CD4-positive, alpha-beta T cell treated with Interferon gamma for 1 hour (primary cell): ENCODE results near the gene GRAMD4.
"Not testable (repeated sequence)": the region's sequence is repeated elsewhere in the genome, so short reads cannot be mapped to it uniquely, and the experiment has no call there.

Experiments
- DNase-seq: peaks from one replicate; pipeline ENCODE4 v3.0.0-alpha.2; 2020

The GRAMD4 gene

GRCh38 chr22:46639843-46640242, 19.7 kb downstream of the GRAMD4 start:
- DNase-seq: no peak

DNA sequence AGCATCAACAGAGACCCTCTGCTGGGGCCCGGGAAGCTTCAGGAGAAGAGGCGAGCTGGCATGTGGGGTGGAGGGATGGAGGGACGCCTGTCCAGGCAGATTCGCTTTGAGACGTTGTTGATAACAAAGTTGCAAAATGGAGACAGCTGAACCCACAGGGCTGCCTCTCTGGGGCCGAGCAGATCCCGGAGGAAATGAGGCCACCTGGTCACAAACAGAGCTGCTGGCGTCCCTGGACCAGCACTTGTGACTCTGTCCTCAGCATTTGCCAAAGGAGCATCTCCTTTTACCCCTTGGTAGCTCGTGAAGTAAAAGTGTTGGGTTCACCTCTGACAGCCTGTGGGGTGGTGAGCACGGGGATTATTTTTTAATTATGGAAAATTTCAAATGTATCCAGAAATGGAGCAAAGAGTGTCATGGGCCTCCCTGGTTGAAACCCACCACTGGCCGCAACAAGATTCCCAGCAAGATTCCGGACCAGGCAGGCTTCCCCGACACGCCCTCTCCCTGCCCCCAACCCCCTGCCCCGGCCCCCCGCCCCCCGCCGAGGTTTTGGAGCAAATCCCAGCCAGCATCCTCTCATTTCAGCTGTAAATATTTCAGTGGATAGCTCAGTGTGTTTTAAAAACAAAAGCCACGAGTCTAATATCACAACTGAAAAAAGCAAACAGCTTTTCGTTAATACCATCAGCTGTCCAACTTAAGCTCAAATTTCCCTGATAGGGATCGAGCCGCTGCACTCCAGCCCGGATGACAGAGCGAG, 20.3 kb downstream of the GRAMD4 start:
- no peak for DNase-seq

DNA sequence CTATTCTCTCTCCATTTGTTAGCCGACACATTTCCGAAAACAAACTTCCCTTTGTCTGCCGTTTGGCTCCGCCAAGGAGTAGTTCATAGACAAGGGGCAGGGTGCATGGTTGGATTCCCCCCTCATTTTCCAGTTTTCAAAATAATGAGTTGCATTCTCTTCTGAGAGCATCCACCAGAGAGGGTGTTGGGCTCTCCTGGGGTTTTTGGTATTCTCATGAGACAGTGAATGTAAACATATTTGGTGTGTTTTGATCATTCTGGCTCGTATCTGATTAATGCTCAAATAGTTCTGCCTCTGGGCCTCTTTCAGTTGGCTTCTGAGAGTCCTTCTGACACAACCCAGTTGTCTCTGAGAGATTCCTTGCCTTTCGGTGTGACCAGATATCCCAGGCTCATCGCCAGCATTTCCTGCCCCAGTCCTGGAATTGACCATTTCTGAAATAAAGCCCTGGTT, 21.7 kb downstream of the GRAMD4 start:
- DNase-seq: no peak

GRCh38 chr22:46642840-46643480, 22.8 kb downstream of the GRAMD4 start:
- DNase-seq: not testable (repeated sequence)

- no peak for DNase-seq
Observed at GRCh38 chr22:46646531-46647215, 26.5 kb downstream of the GRAMD4 start.

DNA sequence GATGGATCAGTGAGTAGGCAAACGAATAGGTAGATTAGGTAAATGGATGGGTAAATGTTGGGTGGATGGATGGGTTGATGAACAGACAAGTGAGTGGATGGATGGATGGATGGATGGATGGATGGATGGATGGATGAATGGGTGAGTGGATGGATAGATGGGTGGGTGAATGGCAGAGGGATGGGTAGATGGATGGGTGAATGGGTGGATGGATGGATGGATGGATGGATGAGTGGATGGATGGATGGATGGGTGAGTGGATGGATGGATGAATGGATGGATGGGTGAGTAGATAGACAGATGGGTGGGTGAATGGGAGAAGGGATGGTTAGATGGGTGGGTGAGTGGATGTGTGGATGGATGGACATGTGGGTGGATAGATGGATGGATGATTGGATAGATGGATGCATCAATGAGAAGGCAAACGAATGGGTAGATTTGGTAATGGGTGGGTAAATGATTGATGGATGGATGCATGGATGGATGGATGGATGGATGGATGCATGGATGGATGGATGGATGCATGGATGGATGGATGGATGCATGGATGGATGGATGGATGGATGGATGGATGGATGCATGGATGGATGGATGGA, 28.1 kb downstream of the GRAMD4 start:
- DNase-seq: not testable (repeated sequence)

- no peak for DNase-seq
Observed at GRCh38 chr22:46649141-46650077, 29.2 kb downstream of the GRAMD4 start.

- no peak for DNase-seq
Observed at GRCh38 chr22:46650078-46650810, 30.1 kb downstream of the GRAMD4 start.

DNA sequence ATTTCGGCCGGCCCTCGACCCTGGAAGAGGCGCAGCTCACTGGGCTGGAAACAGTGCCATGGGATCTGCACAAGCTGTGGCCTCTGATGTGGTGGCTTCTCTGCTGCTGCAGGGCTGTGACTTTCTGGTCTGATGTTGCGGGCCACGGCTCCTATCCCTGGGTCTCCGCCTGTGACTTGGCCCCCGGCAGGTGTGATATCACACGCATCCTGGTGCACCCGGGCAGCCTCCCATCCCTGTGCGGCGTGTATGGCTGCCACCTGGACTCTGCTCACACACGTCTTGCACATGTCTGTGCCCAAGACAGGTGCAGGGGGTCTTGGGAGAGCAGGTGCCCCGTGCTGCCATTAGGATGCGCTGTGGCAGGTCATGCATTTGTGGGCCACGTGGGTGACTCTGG, 31.1 kb downstream of the GRAMD4 start:
- DNase-seq: no peak

GRCh38 chr22:46652081-46652846, 32.1 kb downstream of the GRAMD4 start:
- no peak for DNase-seq

DNA sequence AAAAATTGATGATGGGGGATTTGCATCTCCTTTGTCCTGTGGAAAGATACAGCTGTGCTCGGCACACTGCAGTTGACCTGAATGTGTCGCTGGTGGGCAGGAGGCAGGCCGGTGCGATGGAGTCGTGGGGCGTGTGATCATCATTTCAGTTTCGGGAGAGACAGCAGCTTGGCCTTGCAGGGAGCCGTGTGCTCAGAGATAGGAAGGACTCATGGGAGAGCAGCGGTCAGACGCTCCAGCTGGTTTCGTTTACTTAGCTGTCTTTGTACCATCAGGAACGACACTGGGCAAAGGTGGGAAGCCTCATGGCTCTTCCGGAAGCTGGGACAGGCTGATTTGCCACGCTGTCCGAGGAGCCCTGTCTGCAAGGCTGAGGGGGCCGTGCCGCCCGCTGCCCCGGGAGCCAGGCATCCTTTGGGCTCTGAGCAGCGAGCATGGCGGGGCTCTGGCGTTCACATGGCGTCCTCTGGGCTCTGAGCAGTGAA, 32.7 kb downstream of the GRAMD4 start:
- no peak for DNase-seq

DNA sequence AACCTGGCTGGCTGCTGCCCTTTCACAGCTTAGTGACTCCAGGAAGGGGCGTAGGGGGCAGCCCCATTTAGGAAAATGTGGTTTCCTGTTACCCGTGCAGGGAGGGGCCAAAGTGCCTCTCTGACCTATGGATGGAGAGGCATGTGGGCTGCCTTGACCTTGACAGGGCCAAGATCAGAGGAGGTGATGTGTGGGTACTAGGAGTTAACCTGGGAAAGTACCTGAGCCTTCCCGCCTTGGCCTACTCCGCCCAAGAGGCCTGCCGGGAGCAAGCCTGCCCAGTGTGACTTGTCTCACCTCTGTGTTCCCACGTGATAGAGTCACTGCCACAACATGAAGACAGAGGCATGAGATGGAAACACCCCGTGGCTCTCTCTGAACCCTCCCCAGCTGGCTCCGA, 33.4 kb downstream of the GRAMD4 start:
- no peak for DNase-seq

DNA sequence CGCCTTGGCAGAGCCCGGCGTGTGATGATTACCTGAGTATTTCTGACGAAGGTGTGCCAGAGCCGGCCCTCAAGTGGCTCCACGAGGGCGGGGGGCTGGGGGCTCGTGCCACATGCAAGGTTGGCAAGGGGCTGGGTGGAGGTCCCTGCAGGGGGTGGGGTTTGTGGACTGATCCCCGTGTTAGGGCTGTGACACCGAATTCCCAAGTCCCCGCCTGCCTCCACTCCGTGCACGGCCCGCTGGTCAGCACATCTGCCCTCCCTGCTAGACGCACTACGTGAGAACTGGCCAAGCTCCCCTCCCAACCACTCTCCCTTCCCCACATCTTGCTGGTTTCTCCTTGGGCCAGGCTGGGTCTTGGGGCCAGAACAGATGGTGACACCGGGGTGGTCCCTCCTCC, 34.2 kb downstream of the GRAMD4 start:
- DNase-seq: no peak

GRCh38 chr22:46654927-46655595, 34.9 kb downstream of the GRAMD4 start:
- DNase-seq: no peak

GRCh38 chr22:46655861-46656608, 35.8 kb downstream of the GRAMD4 start:
- DNase-seq: no peak

DNA sequence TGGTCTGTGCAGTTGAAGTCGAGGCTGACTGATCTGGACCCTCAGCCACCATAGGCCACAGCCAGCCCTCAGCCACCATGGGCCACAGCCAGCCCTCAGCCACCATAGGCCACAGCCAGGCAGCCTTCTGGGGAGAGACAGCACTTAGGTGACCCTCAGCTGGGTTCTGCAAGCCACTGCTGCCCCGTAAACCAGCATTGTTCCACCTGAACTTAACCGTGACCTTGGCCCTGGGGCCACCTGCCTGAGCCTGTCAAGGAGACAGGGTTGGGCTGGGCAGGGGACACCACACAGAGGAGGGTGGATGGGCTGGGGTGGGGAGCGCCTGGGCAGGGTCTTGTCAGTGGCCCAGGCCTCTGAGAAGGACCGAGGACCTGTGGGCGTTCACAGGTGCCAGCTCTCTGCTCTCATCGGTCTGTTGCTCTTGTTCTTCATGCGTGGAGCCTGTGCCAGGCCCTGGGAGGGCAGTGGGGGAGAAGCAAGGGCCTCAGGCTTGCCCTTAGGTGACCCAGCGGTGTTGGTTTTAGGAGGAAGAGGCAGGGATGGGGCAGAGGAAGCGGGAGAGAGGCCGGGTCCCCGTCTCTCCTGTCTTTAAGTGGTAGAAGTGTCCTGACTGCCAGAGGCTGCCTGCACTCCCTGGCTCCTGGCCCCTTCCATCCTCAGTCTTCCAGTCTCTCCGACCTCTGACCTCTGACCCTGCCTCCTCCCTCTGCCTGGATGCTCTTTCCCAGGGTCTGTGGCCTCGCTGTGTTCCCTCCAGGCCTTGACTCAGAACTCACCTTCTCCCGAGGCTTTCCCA, 36.9 kb downstream of the GRAMD4 start:
- DNase-seq: no peak

DNA sequence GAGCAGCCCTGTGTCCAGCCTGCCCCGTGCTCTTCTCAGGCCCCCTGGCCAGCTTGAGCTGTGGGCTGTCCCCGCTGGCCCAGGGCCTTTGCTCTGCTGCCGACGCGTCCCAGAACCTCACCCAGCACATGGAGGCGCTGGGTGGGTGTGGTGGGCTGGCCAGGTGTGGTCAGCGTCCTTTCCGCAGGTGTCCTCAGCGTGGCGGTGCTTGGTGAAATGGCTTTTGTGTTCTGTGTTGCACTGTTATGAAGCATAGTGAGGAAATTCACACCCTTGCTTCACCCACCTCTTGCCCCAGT, 37.4 kb downstream of the GRAMD4 start:
- no peak for DNase-seq
